ENCODE measurements around the gene DDB1. TPM values are rescaled to one million over a fixed set of nuclear protein-coding genes. Genes with fewer than 3 reads are reported as not detected.

The DDB1 gene
- total RNA-seq, 1 donor from 2014 or later: 165 TPM

DNA sequence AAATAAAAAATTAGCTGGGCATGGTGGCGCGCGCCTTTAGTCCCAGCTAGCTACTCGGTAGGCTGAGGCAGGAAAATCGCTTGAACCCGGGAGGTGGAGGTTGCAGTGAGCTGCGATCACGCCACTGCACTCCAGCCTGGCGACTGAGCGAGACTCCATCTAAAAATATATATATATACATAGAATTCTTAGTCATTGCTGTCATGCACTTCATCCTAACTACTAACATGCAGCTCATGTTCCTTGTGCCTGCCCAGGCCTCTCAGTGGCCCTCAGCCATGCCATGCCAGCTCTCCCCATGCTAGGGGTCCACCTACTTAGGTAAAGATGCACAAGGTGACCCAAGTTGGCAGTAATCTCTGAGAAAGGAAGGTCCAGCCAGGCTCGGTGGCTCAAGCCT is 25.7 kb upstream of the DDB1 start:
- Histone ChIP-seq H3K27me3 (ENCODE audit: control insufficient read depth, insufficient read depth, low read length) (no peaks in the 10 kb centered on the region), H3K36me3 (ENCODE audit: control insufficient read depth, insufficient read depth, low read length) (no peaks in the 10 kb centered on the region), H3K4me3 (ENCODE audit: low read depth, low read length) (no peak overlapping the region)
- no peak for TF ChIP-seq CTCF (IDR thresholded peaks at IDR 0.05; ENCODE audit: insufficient read depth, low read length, poor library complexity, severe bottlenecking)
- DNase-seq (ENCODE audit: low read depth): no peak

DNA sequence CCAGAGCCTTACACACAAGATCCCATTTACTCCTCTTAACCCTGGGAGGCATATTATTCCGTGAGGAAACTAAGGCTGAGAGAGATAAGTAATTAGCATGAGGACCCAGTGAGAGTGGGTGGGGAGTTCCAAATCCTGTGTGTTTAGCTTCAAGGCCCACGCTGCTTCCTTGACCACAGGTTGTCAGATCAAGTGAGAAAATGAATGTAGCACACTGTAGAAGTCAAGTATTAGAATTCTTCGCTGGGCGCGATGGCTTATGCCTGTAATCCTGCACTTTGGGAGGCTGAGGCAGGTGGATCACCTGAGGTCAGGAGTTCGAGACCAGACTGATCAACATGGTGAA is 25.0 kb upstream of the DDB1 start:
- Histone ChIP-seq H3K36me3 (ENCODE audit: control insufficient read depth, insufficient read depth, low read length) (peaks cover 1% of the 10 kb centered on the region), H3K4me3 (ENCODE audit: low read depth, low read length) (no peak overlapping the region), H3K27me3 (ENCODE audit: control insufficient read depth, insufficient read depth, low read length) (no peaks in the 10 kb centered on the region)
- TF ChIP-seq CTCF (IDR thresholded peaks at IDR 0.05; ENCODE audit: insufficient read depth, low read length, poor library complexity, severe bottlenecking): no peak
- DNase-seq (ENCODE audit: low read depth): no peak

GRCh38 chr11:61357233-61357893 is 24.5 kb upstream of the DDB1 start:
- Histone ChIP-seq H3K4me3 (ENCODE audit: low read depth, low read length) (no peak overlapping the region), H3K36me3 (ENCODE audit: control insufficient read depth, insufficient read depth, low read length) (peaks cover 1% of the 10 kb centered on the region), H3K27me3 (ENCODE audit: control insufficient read depth, insufficient read depth, low read length) (no peaks in the 10 kb centered on the region)
- DNase-seq (ENCODE audit: low read depth): no peak
- no peak for TF ChIP-seq CTCF (IDR thresholded peaks at IDR 0.05; ENCODE audit: insufficient read depth, low read length, poor library complexity, severe bottlenecking)

DNA sequence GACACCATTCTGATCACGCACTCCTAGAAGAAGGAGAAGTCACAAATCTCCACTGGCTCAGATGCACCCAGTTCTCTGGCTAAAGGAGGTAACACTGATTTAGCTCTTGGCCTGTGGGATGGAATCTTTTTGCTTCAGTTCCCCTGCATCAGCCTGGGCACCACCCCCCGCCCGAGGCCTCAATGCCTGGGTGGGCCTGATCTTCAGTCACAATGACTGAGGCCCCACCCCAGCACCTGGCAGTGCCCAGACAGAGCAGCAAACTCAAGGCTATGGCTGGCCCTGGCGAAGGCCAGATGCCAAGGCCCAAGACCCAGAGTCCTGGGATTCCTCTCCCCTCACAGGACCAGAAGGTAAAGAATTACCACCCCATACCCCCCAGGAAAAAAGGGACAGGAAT is 23.8 kb upstream of the DDB1 start:
- no peaks in the 10 kb centered on the region for H3K27me3 ChIP-seq (ENCODE audit: control insufficient read depth, insufficient read depth, low read length)
- no peak for DNase-seq (ENCODE audit: low read depth)
- no peak for TF ChIP-seq CTCF (IDR thresholded peaks at IDR 0.05; ENCODE audit: insufficient read depth, low read length, poor library complexity, severe bottlenecking)
- H3K36me3 ChIP-seq (ENCODE audit: control insufficient read depth, insufficient read depth, low read length): peaks cover 1% of the 10 kb centered on the region
- no peak overlapping the region for H3K4me3 ChIP-seq (ENCODE audit: low read depth, low read length)

- TF ChIP-seq CTCF (IDR thresholded peaks at IDR 0.05; ENCODE audit: insufficient read depth, low read length, poor library complexity, severe bottlenecking): no peak
- Histone ChIP-seq H3K36me3 (ENCODE audit: control insufficient read depth, insufficient read depth, low read length) (peaks cover 3% of the 10 kb centered on the region), H3K27me3 (ENCODE audit: control insufficient read depth, insufficient read depth, low read length) (no peaks in the 10 kb centered on the region), H3K4me3 (ENCODE audit: low read depth, low read length) (no peak overlapping the region)
- no peak for DNase-seq (ENCODE audit: low read depth)
These were observed 21.3 kb upstream of the DDB1 start for GRCh38 chr11:61354208-61354607.

All from kidney epithelial cell (primary cell).